Thymus (tissue), 11 donors: ENCODE results near the gene ANKS1B. TPM values are rescaled to one million over a fixed set of nuclear protein-coding genes. Genes with fewer than 3 reads are reported as not detected.

Experiments used
- DNase-seq, 9 donors: peaks; one replicate each; pipeline ENCODE4 v3.0.0-alpha.2; 2013; ENCODE audit warnings: low spot score in 9 of 9, low read depth in 6 of 9, missing footprints in 1 of 9
- H3K27ac ChIP-seq, 2 donors: one replicate each; pipeline ENCODE4 v1.5.1; 2013; ENCODE audit warnings: control low read depth in 1 of 2, low read depth in 1 of 2, low read length in 1 of 2, mild to moderate bottlenecking in 1 of 2, moderate library complexity in 1 of 2
- H3K27me3 ChIP-seq, 2 donors: one replicate each; pipeline ENCODE4 v1.5.1; 2013; ENCODE audit warnings: low read length in 1 of 2; ENCODE audit not compliant: control insufficient read depth in 2 of 2, insufficient read depth in 1 of 2
- H3K36me3 ChIP-seq, 2 donors: one replicate each; pipeline ENCODE4 v1.5.1; 2013; ENCODE audit warnings: low read length in 1 of 2, mild to moderate bottlenecking in 1 of 2, moderate library complexity in 1 of 2; ENCODE audit not compliant: control insufficient read depth in 2 of 2, insufficient read depth in 2 of 2
- H3K4me1 ChIP-seq, 2 donors: one replicate each; pipeline ENCODE4 v1.5.1; 2013; ENCODE audit warnings: low read length in 2 of 2; ENCODE audit not compliant: control insufficient read depth in 2 of 2, insufficient read depth in 2 of 2
- H3K4me3 ChIP-seq, 2 donors: one replicate each; pipeline ENCODE4 v1.5.1; 2013; ENCODE audit warnings: low read length in 2 of 2, control low read depth in 1 of 2, mild to moderate bottlenecking in 1 of 2
- H3K9me3 ChIP-seq, 2 donors: one replicate each; pipeline ENCODE4 v1.5.1; 2013; ENCODE audit warnings: low read length in 1 of 2, mild to moderate bottlenecking in 1 of 2; ENCODE audit not compliant: control insufficient read depth in 2 of 2, insufficient read depth in 1 of 2
- WGBS: extraction: QIAGEN DNeasy Blood & Tissue Kit; methylation state at CpG from one replicate; pipeline ENCODE4 v1.1.7; 2013; 5-methylcytosine and 5-hydroxymethylcytosine counted together
- polyA plus RNA-seq: library from polyadenylated mRNA; stranded (reverse); fragments of 200-250 nt; gene quantifications from one replicate; pipeline ENCODE4 v1.2.3, GENCODE V29; 2013
- total RNA-seq: library from RNA; stranded (reverse); fragments of 120-200 nt; gene quantifications from one replicate; pipeline ENCODE4 v1.2.4, GENCODE V29; 2013
- donor health status: healthy.

Gene ANKS1B
- total and polyA plus RNA-seq, 2 donors: 3.5 to 4.9 TPM

GRCh38 chr12:99435095-99435791 is 549.5 kb downstream of the ANKS1B start:
- no peaks in the 10 kb centered on the region for H3K4me1 ChIP-seq
- WGBS: 80% methylated on average over 1 of the region's 1 CpG
- no peaks in the 10 kb centered on the region for H3K36me3 ChIP-seq
- no peak overlapping the region for H3K4me3 ChIP-seq
- H3K27ac ChIP-seq: no peak overlapping the region
- no peaks in the 10 kb centered on the region for H3K9me3 ChIP-seq
- no peak for DNase-seq
- H3K27me3 ChIP-seq: no peaks in the 10 kb centered on the region

- Histone ChIP-seq H3K4me1 (no peaks in the 10 kb centered on the region), H3K4me3 (no peak overlapping the region), H3K36me3 (no peaks in the 10 kb centered on the region), H3K27me3 (no peaks in the 10 kb centered on the region), H3K27ac (no peak overlapping the region), H3K9me3 (no peaks in the 10 kb centered on the region)
- no peak for DNase-seq
- whole genome bisulfite sequencing: 98% methylated on average over 1 of the region's 1 CpG
Observed at GRCh38 chr12:99433155-99433554, 551.6 kb downstream of the ANKS1B start.

- WGBS: 85% methylated on average over 2 of the region's 2 CpGs
- DNase-seq: no peak
- Histone ChIP-seq H3K36me3 (no peaks in the 10 kb centered on the region), H3K9me3 (no peaks in the 10 kb centered on the region), H3K4me1 (no peaks in the 10 kb centered on the region), H3K27me3 (no peaks in the 10 kb centered on the region), H3K27ac (no peak overlapping the region), H3K4me3 (no peak overlapping the region)
Observed at GRCh38 chr12:99431203-99431602, 553.5 kb downstream of the ANKS1B start.

- Histone ChIP-seq H3K36me3 (no peaks in the 10 kb centered on the region), H3K9me3 (no peaks in the 10 kb centered on the region), H3K27ac (no peak overlapping the region), H3K27me3 (no peaks in the 10 kb centered on the region), H3K4me3 (no peak overlapping the region), H3K4me1 (no peaks in the 10 kb centered on the region)
- WGBS: 71% methylated on average over 2 of the region's 2 CpGs
- DNase-seq: no peak
Observed at GRCh38 chr12:99427104-99427503, 557.6 kb downstream of the ANKS1B start.

- H3K4me3 ChIP-seq: no peak overlapping the region
- no peaks in the 10 kb centered on the region for H3K9me3 ChIP-seq
- H3K27me3 ChIP-seq: no peaks in the 10 kb centered on the region
- 51% methylated on average over 3 of the region's 3 CpGs for WGBS
- no peak for DNase-seq
- no peak overlapping the region for H3K27ac ChIP-seq
- H3K36me3 ChIP-seq: no peaks in the 10 kb centered on the region
- no peaks in the 10 kb centered on the region for H3K4me1 ChIP-seq
Observed at GRCh38 chr12:99418379-99418778, 566.4 kb downstream of the ANKS1B start.

GRCh38 chr12:99413751-99414150 is 571.0 kb downstream of the ANKS1B start:
- Histone ChIP-seq H3K9me3 (no peaks in the 10 kb centered on the region), H3K27me3 (no peaks in the 10 kb centered on the region), H3K36me3 (no peaks in the 10 kb centered on the region), H3K27ac (no peak overlapping the region), H3K4me3 (no peak overlapping the region), H3K4me1 (no peaks in the 10 kb centered on the region)
- 71% methylated on average over 3 of the region's 3 CpGs for WGBS
- DNase-seq: no peak

GRCh38 chr12:99393763-99394162 is 591.0 kb downstream of the ANKS1B start:
- no peak overlapping the region for H3K27ac ChIP-seq
- H3K36me3 ChIP-seq: no peaks in the 10 kb centered on the region
- no peaks in the 10 kb centered on the region for H3K9me3 ChIP-seq
- H3K4me1 ChIP-seq: no peaks in the 10 kb centered on the region
- no peak overlapping the region for H3K4me3 ChIP-seq
- H3K27me3 ChIP-seq: no peaks in the 10 kb centered on the region
- DNase-seq: no peak

GRCh38 chr12:99392091-99392850 is 592.5 kb downstream of the ANKS1B start:
- no peaks in the 10 kb centered on the region for H3K27me3 ChIP-seq
- no peak overlapping the region for H3K27ac ChIP-seq
- H3K4me1 ChIP-seq: no peaks in the 10 kb centered on the region
- WGBS: 93% methylated on average over 6 of the region's 6 CpGs
- no peaks in the 10 kb centered on the region for H3K36me3 ChIP-seq
- DNase-seq: no peak
- H3K4me3 ChIP-seq: no peak overlapping the region
- H3K9me3 ChIP-seq: no peaks in the 10 kb centered on the region

- no peaks in the 10 kb centered on the region for H3K36me3 ChIP-seq
- WGBS: 77% methylated on average over 7 of the region's 7 CpGs
- no peaks in the 10 kb centered on the region for H3K4me1 ChIP-seq
- DNase-seq: no peak
- no peaks in the 10 kb centered on the region for H3K27me3 ChIP-seq
- no peaks in the 10 kb centered on the region for H3K9me3 ChIP-seq
- H3K4me3 ChIP-seq: no peak overlapping the region
- H3K27ac ChIP-seq: no peak overlapping the region
Observed at GRCh38 chr12:99390707-99391106, 594.0 kb downstream of the ANKS1B start.
